Pancreas (tissue), 10 donors: ENCODE measurements around the gene LMOD1. TPM values are rescaled to one million over a fixed set of nuclear protein-coding genes. Genes with fewer than 3 reads are reported as not detected.

Experiments
- ATAC-seq, 4 donors: fragments of 200-7000 bp; cut with Tn5 transposase; one replicate each; pipeline versions ENCODE4 v1.8.0 to v1.9.1; 2020; ENCODE audit warnings: mild to moderate bottlenecking in 4 of 4, moderate library complexity in 4 of 4
- DNase-seq, 6 donors: peaks; one replicate each; pipeline ENCODE4 v3.0.0-alpha.2; 2020
- FAIRE-seq: peaks from 2 replicates; lab custom pipeline; 2012; peaks lifted over from hg19 to GRCh38; lab: Jason Lieb, UNC
- H3K27ac ChIP-seq, 4 donors: fragments of 200-600 bp; sonication (generic); 1 replicate in 3 of 4; 2 replicates in 1 of 4; pipeline versions ENCODE4 v1.5.0 to v1.8.0; 2020
- H3K27me3 ChIP-seq, 4 donors: fragments of 200-600 bp; one replicate each; pipeline ENCODE4 v1.8.0; 2021
- H3K36me3 ChIP-seq, 3 donors: fragments of 200-600 bp; sonication (generic) in 1 of 3; one replicate each; pipeline versions ENCODE4 v1.5.0 to v1.8.0; 2020 to 2021
- H3K4me1 ChIP-seq, 3 donors: fragments of 200-600 bp; one replicate each; pipeline ENCODE4 v1.8.0; 2021
- H3K4me3 ChIP-seq, 4 donors: fragments of 200-600 bp; sonication (generic) in 2 of 4; one replicate each; pipeline versions ENCODE4 v1.5.0 to v1.8.0; 2020 to 2021
- H3K9me3 ChIP-seq, 4 donors: fragments of 200-600 bp; one replicate each; pipeline ENCODE4 v1.8.0; 2021
- CTCF ChIP-seq, 4 donors: fragments of 200-600 bp; sonication (generic) in 3 of 4; IDR thresholded peaks; one replicate each; pipeline versions ENCODE4 v1.5.0 to v1.8.0; 2021; ENCODE audit warnings: antibody characterized with exemption in 4 of 4
- WGBS, 2 donors: extraction: QIAGEN DNeasy Blood & Tissue Kit; methylation state at CpG; one replicate each; pipeline ENCODE4 v1.1.7; 2013; 5-methylcytosine and 5-hydroxymethylcytosine counted together
- intact Hi-C, 3 donors: fragments of 100-400 bp; cut with DNase I; formaldehyde crosslinking; loops; one replicate each; pipeline versions ENCODE4 v1.11.1 to v1.14.2; 2022
- polyA plus RNA-seq, 2 donors: library from polyadenylated mRNA; stranded (reverse); fragments of 200-250 nt; gene quantifications; one replicate each; pipeline ENCODE4 v1.2.3, GENCODE V29; 2013
- total RNA-seq, 6 donors: library from RNA; stranded (reverse); fragmentation: NEBNext Ultra II Directional in 4 of 6; extraction: Animal tissue kit (Norgen Biotek cat#: 25700) in 4 of 6; gene quantifications; one replicate each; pipeline versions ENCODE4 v1.2.1 to v1.2.4, GENCODE V29; 2021 to 2023
- donor health status: healthy with polysubstance abuse.
- donor health status: DM: no; HTN: no; CAD: no; lungs with moderate emphysema.
- donor health status: DM: no; HTN: no; CAD: no.
- donor health status: control.
- donor health status: control.
- donor health status: Bipolar disorder and iron deficiency.
- donor health status: DM: yes; HTN: yes; CAD: no.
- donor health status: DM: no; HTN: no; CAD: no.
- donor health status: DM: no; HTN: no; CAD: no.
- donor health status: DM: yes; HTN: yes; CAD: no.

LMOD1 gene
- total and polyA plus RNA-seq, 8 donors: 0.67 to 13.6 (median 2.1) TPM

GRCh38 chr1:201930803-201931202 is 15.5 kb downstream of the LMOD1 start:
- Histone ChIP-seq H3K27me3 (no peaks in the 10 kb centered on the region), H3K36me3 (no peaks in the 10 kb centered on the region), H3K4me3 (no peak overlapping the region), H3K27ac (no peak overlapping the region), H3K9me3 (no peaks in the 10 kb centered on the region), H3K4me1 (no peaks in the 10 kb centered on the region)
- no peak for DNase-seq
- no peak for ATAC-seq
- intact Hi-C loops: no loop called here
- FAIRE-seq: no peak
- 53 to 57% methylated on average over 5 of the region's 5 CpGs for WGBS, 2 donors
- no peak for TF ChIP-seq CTCF (IDR thresholded peaks at IDR 0.05)

- TF ChIP-seq CTCF (IDR thresholded peaks at IDR 0.05): no peak
- 57 to 66% methylated on average over 4 of the region's 4 CpGs for WGBS, 2 donors
- DNase-seq (no peak), ATAC-seq (no peak), FAIRE-seq (no peak)
- H3K27me3 ChIP-seq: no peaks in the 10 kb centered on the region
- H3K27ac ChIP-seq: no peak overlapping the region
- H3K4me1 ChIP-seq: no peaks in the 10 kb centered on the region
- intact Hi-C loops: no loop called here
- no peak overlapping the region for H3K4me3 ChIP-seq
- H3K36me3 ChIP-seq: no peaks in the 10 kb centered on the region
- no peaks in the 10 kb centered on the region for H3K9me3 ChIP-seq
These were observed 16.2 kb downstream of the LMOD1 start for GRCh38 chr1:201930137-201930536.

- no peak for FAIRE-seq
- intact Hi-C loops: no loop called here
- TF ChIP-seq CTCF (IDR thresholded peaks at IDR 0.05): no peak
These were observed 18.1 kb downstream of the LMOD1 start for GRCh38 chr1:201928266-201928665.

GRCh38 chr1:201925981-201926645 is 20.2 kb downstream of the LMOD1 start:
- Histone ChIP-seq H3K27me3 (no peaks in the 10 kb centered on the region), H3K4me1 (no peaks in the 10 kb centered on the region), H3K4me3 (no peak overlapping the region), H3K9me3 (no peaks in the 10 kb centered on the region), H3K27ac (no peak overlapping the region), H3K36me3 (no peaks in the 10 kb centered on the region)
- WGBS, 2 donors: 75 to 80% methylated on average over 5 of the region's 5 CpGs
- intact Hi-C loops: no loop called here
- ATAC-seq: no peak
- TF ChIP-seq CTCF (IDR thresholded peaks at IDR 0.05): no peak
- no peak for DNase-seq
- no peak for FAIRE-seq

More at GRCh38 chr1:201928266-201928665, 18.1 kb downstream of the LMOD1 start:
- H3K4me3 ChIP-seq: no peak overlapping the region
- no peaks in the 10 kb centered on the region for H3K4me1 ChIP-seq
- 82 to 90% methylated on average over 3 of the region's 3 CpGs for WGBS, 2 donors
- no peak for ATAC-seq
- no peak for DNase-seq
- H3K27ac ChIP-seq: no peak overlapping the region
- no peaks in the 10 kb centered on the region for H3K36me3 ChIP-seq
- no peaks in the 10 kb centered on the region for H3K27me3 ChIP-seq
- H3K9me3 ChIP-seq: no peaks in the 10 kb centered on the region

- H3K36me3 ChIP-seq: no peaks in the 10 kb centered on the region
- intact Hi-C loops: no loop called here
- H3K27ac ChIP-seq: no peak overlapping the region
- no peaks in the 10 kb centered on the region for H3K4me1 ChIP-seq
- H3K27me3 ChIP-seq: no peaks in the 10 kb centered on the region
- ATAC-seq (no peak), FAIRE-seq (no peak), DNase-seq (no peak)
- WGBS, 2 donors: 84 to 98% methylated on average over 2 of the region's 2 CpGs
- no peaks in the 10 kb centered on the region for H3K9me3 ChIP-seq
- TF ChIP-seq CTCF (IDR thresholded peaks at IDR 0.05): no peak
- no peak overlapping the region for H3K4me3 ChIP-seq
These were observed 21.1 kb downstream of the LMOD1 start for GRCh38 chr1:201925301-201925567.
